Activated CD4-positive, alpha-beta memory T cell treated with anti-CD3 and anti-CD28 coated beads for 36 hours (primary cell): ENCODE data around the gene ASB7. TPM values are rescaled to one million over a fixed set of nuclear protein-coding genes. Genes with fewer than 3 reads are reported as not detected.
"Not testable (repeated sequence)": the region's sequence is repeated elsewhere in the genome, so short reads cannot be mapped to it uniquely, and the experiment has no call there.

Experiments used
- CTCF ChIA-PET: fragments of 350-600 bp; sonication (Branson Sonifier 250); formaldehyde crosslinking; loops from one replicate; lab custom pipeline; 2021; ENCODE audit warnings: antibody characterized with exemption, inconsistent platforms; lab: Charles Lee
- POLR2A ChIA-PET: fragments of 350-600 bp; sonication (Branson Sonifier 250); formaldehyde crosslinking; loops from one replicate; lab custom pipeline; 2021; ENCODE audit warnings: antibody characterized with exemption; lab: Charles Lee
- DNase-seq: peaks from one replicate; pipeline ENCODE4 v3.0.0-alpha.2; 2020
- H3K27ac Mint-ChIP-seq: one replicate; pipeline ENCODE4 v1.8.0; 2021; ENCODE audit warnings: mixed read lengths
- H3K27me3 Mint-ChIP-seq: one replicate; pipeline ENCODE4 v1.8.0; 2021; ENCODE audit warnings: mixed read lengths
- H3K36me3 Mint-ChIP-seq: one replicate; pipeline ENCODE4 v1.8.0; 2021; ENCODE audit warnings: mixed read lengths
- H3K4me1 Mint-ChIP-seq: one replicate; pipeline ENCODE4 v1.8.0; 2021; ENCODE audit warnings: low read depth, mixed read lengths
- H3K4me3 Mint-ChIP-seq: one replicate; pipeline ENCODE4 v1.8.0; 2021; ENCODE audit warnings: mild to moderate bottlenecking, mixed read lengths
- H3K9me3 Mint-ChIP-seq: one replicate; pipeline ENCODE4 v1.8.0; 2021; ENCODE audit warnings: mixed read lengths
- intact Hi-C: fragments of 100-400 bp; cut with micrococcal nuclease; formaldehyde crosslinking; loops from one replicate; pipeline ENCODE4 v1.15.1; 2023
- total RNA-seq, 2 experiments: library from RNA; stranded (reverse); gene quantifications; one replicate each; pipeline ENCODE4 v1.2.3, GENCODE V29; 2021

ASB7 gene
- total RNA-seq, 2 experiments from 2014 or later, result 19.6 to 21.3 TPM

- Mint-ChIP-seq H3K36me3 (peaks cover 49% of the 10 kb centered on the region), H3K4me1 (peaks cover 50% of the 10 kb centered on the region), H3K27ac (peak overlapping the region; percentile 82), H3K4me3 (no peak overlapping the region), H3K9me3 (no peaks in the 10 kb centered on the region), H3K27me3 (no peaks in the 10 kb centered on the region)
- ChIA-PET CTCF (interaction anchor here (0.9 to 6.1 kb wide), 9 partner anchors 9 to 234 kb away, joined by 3 to 95 read pairs (median 6); partner anchors contain the start of gene ASB7), POLR2A (interaction anchor here (0.7 to 1.8 kb wide), 3 partner anchors 25 to 222 kb away, joined by 4 read pairs; no protein-coding TSS in a partner anchor)
- intact Hi-C loops, result loop anchor here (1.0 to 2.0 kb wide), 2 partner anchors 31 to 221 kb away; partner anchors contain the start of genes ASB7 and LINS1
- no peak for DNase-seq
These were observed 30.7 kb upstream of the ASB7 start for GRCh38 chr15:100571592-100572167.

- H3K27ac Mint-ChIP-seq, result peak overlapping the region; percentile 82
- intact Hi-C loops, result loop anchor here (1.0 to 2.0 kb wide), 2 partner anchors 30 to 222 kb away; partner anchors contain the start of genes ASB7 and LINS1
- CTCF ChIA-PET, result interaction anchor here (0.6 to 6.1 kb wide), 16 partner anchors 9 to 1413 kb away, joined by 3 to 95 read pairs (median 4); partner anchors contain the start of gene ASB7
- peaks cover 54% of the 10 kb centered on the region for H3K36me3 Mint-ChIP-seq
- peaks cover 54% of the 10 kb centered on the region for H3K4me1 Mint-ChIP-seq
- no peak for DNase-seq
- POLR2A ChIA-PET, result interaction anchor here (0.6 to 1.8 kb wide), 2 partner anchors 24 to 222 kb away, joined by 4 read pairs; no protein-coding TSS in a partner anchor
- H3K4me3 Mint-ChIP-seq, result no peak overlapping the region
- H3K27me3 Mint-ChIP-seq, result no peaks in the 10 kb centered on the region
- H3K9me3 Mint-ChIP-seq, result no peaks in the 10 kb centered on the region
These were observed 29.9 kb upstream of the ASB7 start for GRCh38 chr15:100572362-100572983.

- H3K4me3 Mint-ChIP-seq, result no peak overlapping the region
- POLR2A ChIA-PET, result interaction anchor here (1.1 to 1.8 kb wide), 3 partner anchors 23 to 223 kb away, joined by 3 to 5 read pairs (median 4); no protein-coding TSS in a partner anchor
- no peak for DNase-seq
- H3K27ac Mint-ChIP-seq, result peak overlapping the region; percentile 83
- CTCF ChIA-PET, result interaction anchor here (0.6 to 6.1 kb wide), 10 partner anchors 12 to 725 kb away, joined by 3 to 95 read pairs (median 4); partner anchors contain the start of gene LINS1
- peaks cover 56% of the 10 kb centered on the region for H3K4me1 Mint-ChIP-seq
- intact Hi-C loops, result loop anchor here (2.0 kb wide), 1 partner anchor 29 kb away; the partner anchor contains the start of genes ASB7 and LINS1
- H3K27me3 Mint-ChIP-seq, result no peaks in the 10 kb centered on the region
- peaks cover 54% of the 10 kb centered on the region for H3K36me3 Mint-ChIP-seq
- no peaks in the 10 kb centered on the region for H3K9me3 Mint-ChIP-seq
These were observed 28.9 kb upstream of the ASB7 start for GRCh38 chr15:100573526-100573925.

DNA sequence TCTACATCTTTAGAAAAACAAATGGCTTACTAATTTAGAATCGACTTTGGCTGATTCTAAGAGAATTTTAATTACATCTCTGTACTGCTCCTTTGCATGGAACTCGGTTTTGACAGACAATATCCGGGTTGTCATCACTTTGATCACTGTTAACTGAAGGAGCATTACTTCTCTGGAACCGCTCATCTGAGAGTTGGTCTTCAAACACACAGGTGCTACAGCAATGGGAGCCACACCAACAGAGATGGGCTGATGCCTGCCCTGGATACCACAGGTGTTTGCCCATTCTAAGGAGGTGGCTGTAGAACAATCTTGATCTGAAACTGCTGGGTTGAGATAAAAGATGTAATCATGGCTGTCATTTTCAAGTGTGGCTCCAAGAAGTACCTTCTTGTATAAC is 22.0 kb upstream of the ASB7 start:
- peak overlapping the region; percentile 88 for H3K27ac Mint-ChIP-seq
- intact Hi-C loops, result loop anchor here (1.0 to 5.0 kb wide), 2 partner anchors 15 to 1023 kb away; no protein-coding TSS in a partner anchor
- H3K4me1 Mint-ChIP-seq, result peaks cover 51% of the 10 kb centered on the region
- peaks cover 48% of the 10 kb centered on the region for H3K36me3 Mint-ChIP-seq
- POLR2A ChIA-PET, result no interaction called here
- peak overlapping the region; percentile 46 for H3K4me3 Mint-ChIP-seq
- no peak for DNase-seq
- CTCF ChIA-PET, result interaction anchor here (1.1 kb wide), 1 partner anchor 9 kb away, joined by 3 read pairs; no protein-coding TSS in a partner anchor
- H3K27me3 Mint-ChIP-seq, result no peaks in the 10 kb centered on the region
- H3K9me3 Mint-ChIP-seq, result peaks cover 5% of the 10 kb centered on the region

DNA sequence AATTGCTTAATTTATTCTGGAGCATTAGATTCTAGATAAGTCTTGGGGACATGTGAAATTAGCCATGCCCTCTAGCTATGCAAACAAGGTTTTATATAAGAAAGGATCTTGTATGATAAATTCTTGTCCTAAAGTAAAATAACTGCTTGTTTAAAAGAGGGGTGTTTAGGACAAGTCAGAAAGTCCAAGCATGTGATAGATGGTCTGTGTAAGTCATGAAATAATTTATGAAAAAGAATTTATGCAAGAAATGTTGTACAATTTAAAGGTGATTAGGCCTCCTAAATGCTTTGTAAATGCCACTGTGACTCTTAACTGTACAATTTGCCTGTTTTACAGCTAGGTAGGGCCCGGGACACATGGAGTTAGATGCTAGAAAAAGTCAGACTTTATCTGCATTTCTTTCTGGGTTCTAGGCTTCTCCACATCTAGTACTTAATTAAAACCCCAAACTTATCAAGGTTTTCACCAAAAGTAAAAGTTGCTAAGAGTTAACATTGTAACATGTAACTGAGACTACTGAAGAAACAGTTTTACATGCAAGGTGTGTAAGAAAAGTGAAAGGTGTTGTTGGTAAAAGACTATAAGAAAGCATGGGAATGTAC is 13.6 kb upstream of the ASB7 start:
- Mint-ChIP-seq H3K4me1 (peaks cover 57% of the 10 kb centered on the region), H3K4me3 (no peak overlapping the region), H3K36me3 (peaks cover 59% of the 10 kb centered on the region), H3K27ac (no peak overlapping the region), H3K9me3 (peaks cover 31% of the 10 kb centered on the region), H3K27me3 (no peaks in the 10 kb centered on the region)
- DNase-seq, result no peak
- intact Hi-C loops, result no loop called here
- POLR2A ChIA-PET, result no interaction called here
- CTCF ChIA-PET, result interaction anchor here (3.7 kb wide), 1 partner anchor 238 kb away, joined by 15 read pairs; no protein-coding TSS in a partner anchor

GRCh38 chr15:100591163-100591562 is 11.2 kb upstream of the ASB7 start:
- H3K27me3 Mint-ChIP-seq, H3K4me3 Mint-ChIP-seq, intact Hi-C loops, DNase-seq: not testable (repeated sequence)
- ChIA-PET POLR2A (interaction anchor here (1.4 kb wide), 1 partner anchor 11 kb away, joined by 4 read pairs; the partner anchor contains the start of genes ASB7 and LINS1), CTCF (interaction anchor here (1.2 kb wide), 1 partner anchor 241 kb away, joined by 6 read pairs; no protein-coding TSS in a partner anchor)
- Mint-ChIP-seq H3K9me3 (peaks cover 31% of the 10 kb centered on the region), H3K36me3 (peaks cover 51% of the 10 kb centered on the region), H3K27ac (peak overlapping the region; percentile 88), H3K4me1 (peaks cover 62% of the 10 kb centered on the region)

- Mint-ChIP-seq H3K4me1 (peaks cover 62% of the 10 kb centered on the region), H3K27me3 (no peaks in the 10 kb centered on the region), H3K9me3 (peaks cover 31% of the 10 kb centered on the region), H3K36me3 (peaks cover 49% of the 10 kb centered on the region), H3K4me3 (peak overlapping the region; percentile 9), H3K27ac (peak overlapping the region; percentile 88)
- DNase-seq, result no peak
- intact Hi-C loops, result no loop called here
- POLR2A ChIA-PET, result no interaction called here
- CTCF ChIA-PET, result no interaction called here
These were observed 10.6 kb upstream of the ASB7 start for GRCh38 chr15:100591835-100592234.

DNA sequence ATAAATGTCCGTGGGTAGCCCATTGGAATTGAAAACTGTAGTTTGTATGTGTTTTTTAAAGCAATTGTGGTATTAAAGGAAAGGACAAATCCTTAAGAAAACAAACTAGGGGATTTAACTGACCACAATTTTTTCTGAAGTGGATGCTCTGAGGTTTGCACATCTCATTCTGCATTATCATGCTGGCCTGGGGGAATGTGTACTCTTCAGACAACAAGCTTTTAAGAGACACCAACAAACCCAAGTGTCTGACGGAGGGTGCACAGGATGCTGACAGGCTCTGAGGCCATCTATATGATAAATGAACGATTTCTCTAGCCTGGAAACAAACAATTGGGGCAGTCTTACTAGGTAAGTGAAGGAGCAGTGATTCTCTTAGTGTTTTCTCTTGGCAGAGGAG is 9.5 kb upstream of the ASB7 start:
- Mint-ChIP-seq H3K4me3 (no peak overlapping the region), H3K27me3 (no peaks in the 10 kb centered on the region), H3K4me1 (peaks cover 69% of the 10 kb centered on the region), H3K9me3 (peaks cover 25% of the 10 kb centered on the region), H3K27ac (peak overlapping the region; percentile 59), H3K36me3 (peaks cover 48% of the 10 kb centered on the region)
- intact Hi-C loops, result no loop called here
- CTCF ChIA-PET, result interaction anchor here (1.2 kb wide), 1 partner anchor 696 kb away, joined by 3 read pairs; no protein-coding TSS in a partner anchor
- DNase-seq, result no peak
- POLR2A ChIA-PET, result no interaction called here

GRCh38 chr15:100593431-100593830 is 9.0 kb upstream of the ASB7 start:
- Mint-ChIP-seq H3K9me3 (peaks cover 22% of the 10 kb centered on the region), H3K4me3 (no peak overlapping the region), H3K4me1 (peaks cover 73% of the 10 kb centered on the region), H3K27me3 (no peaks in the 10 kb centered on the region), H3K27ac (peak overlapping the region; percentile 77), H3K36me3 (peaks cover 47% of the 10 kb centered on the region)
- POLR2A ChIA-PET, result no interaction called here
- intact Hi-C loops, result no loop called here
- DNase-seq, result no peak
- CTCF ChIA-PET, result interaction anchor here (1.2 kb wide), 1 partner anchor 695 kb away, joined by 3 read pairs; no protein-coding TSS in a partner anchor

GRCh38 chr15:100595964-100596363 is 6.4 kb upstream of the ASB7 start:
- Mint-ChIP-seq H3K4me1 (peaks cover 82% of the 10 kb centered on the region), H3K27me3 (no peaks in the 10 kb centered on the region), H3K27ac (no peak overlapping the region), H3K9me3 (peaks cover 5% of the 10 kb centered on the region), H3K4me3 (peak overlapping the region; percentile 76), H3K36me3 (peaks cover 33% of the 10 kb centered on the region)
- ChIA-PET POLR2A (interaction anchor here (1.2 to 1.6 kb wide), 2 partner anchors 10 to 25 kb away, joined by 3 to 4 read pairs; no protein-coding TSS in a partner anchor), CTCF (interaction anchor here (0.8 to 5.2 kb wide), 5 partner anchors 23 to 1046 kb away, joined by 3 to 32 read pairs (median 4); partner anchors contain the start of gene LRRK1)
- peak; percentile 38 for DNase-seq
- intact Hi-C loops, result loop anchor here (1.0 to 5.0 kb wide), 3 partner anchors 16 to 1344 kb away; partner anchors contain the start of gene LRRC28

DNA sequence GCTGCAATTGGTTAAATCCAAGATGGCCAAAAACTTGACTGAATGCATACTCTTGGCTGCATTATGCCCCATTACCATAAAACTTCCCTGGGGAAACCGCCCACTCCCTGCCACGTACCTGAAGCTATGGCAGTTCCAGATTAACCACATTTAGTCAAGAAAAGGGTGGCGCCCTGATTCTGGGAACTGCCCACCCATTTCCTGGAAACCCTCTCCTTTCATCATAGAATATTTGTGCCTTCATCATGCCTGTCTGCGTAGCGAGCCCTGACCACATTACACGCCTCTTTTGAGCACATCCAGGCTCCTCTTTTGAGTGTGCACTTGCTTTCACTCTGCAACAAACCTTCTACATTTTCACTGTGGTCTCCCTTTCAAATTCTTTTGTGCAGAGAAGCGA is 5.6 kb upstream of the ASB7 start:
- H3K4me3 Mint-ChIP-seq, result peak overlapping the region; percentile 76
- DNase-seq, result peak; percentile 98
- peaks cover 74% of the 10 kb centered on the region for H3K4me1 Mint-ChIP-seq
- intact Hi-C loops, result loop anchor here (5.0 kb wide), 2 partner anchors 611 to 1344 kb away; partner anchors contain the start of gene LRRC28
- no peaks in the 10 kb centered on the region for H3K27me3 Mint-ChIP-seq
- ChIA-PET CTCF (interaction anchor here (0.8 to 5.2 kb wide), 4 partner anchors 24 to 1045 kb away, joined by 3 to 32 read pairs (median 6); partner anchors contain the start of gene LRRK1), POLR2A (interaction anchor here (0.5 to 1.6 kb wide), 7 partner anchors 23 to 1055 kb away, joined by 3 to 6 read pairs (median 4); no protein-coding TSS in a partner anchor)
- H3K36me3 Mint-ChIP-seq, result peaks cover 26% of the 10 kb centered on the region
- no peak overlapping the region for H3K27ac Mint-ChIP-seq
- peaks cover 2% of the 10 kb centered on the region for H3K9me3 Mint-ChIP-seq
